B cell (primary cell): Measurements from ENCODE around the gene CEACAM16. TPM values are rescaled to one million over a fixed set of nuclear protein-coding genes. Genes with fewer than 3 reads are reported as not detected.
A peak's percentile ranks its signal among the peaks of the same experiment; 100 is the strongest.

Source experiments
- ATAC-seq: fragments of 200-7000 bp; cut with Tn5 transposase; one replicate; pipeline ENCODE4 v1.10.0; 2021; ENCODE audit warnings: low read depth, mild to moderate bottlenecking, moderate number of reproducible peaks, moderate library complexity
- CTCF ChIA-PET: fragments of 350-600 bp; sonication (Branson Sonifier 250); formaldehyde crosslinking; loops from one replicate; lab custom pipeline; 2021; ENCODE audit warnings: antibody characterized with exemption, inconsistent platforms; lab: Charles Lee
- POLR2A ChIA-PET: fragments of 350-600 bp; sonication (Branson Sonifier 250); formaldehyde crosslinking; loops from one replicate; lab custom pipeline; 2021; ENCODE audit warnings: antibody characterized with exemption; lab: Charles Lee
- DNase-seq: peaks from one replicate; pipeline ENCODE4 v3.0.0; 2013
- H2AFZ ChIP-seq: 2 replicates; pipeline ENCODE4 v1.6.1; 2012; ENCODE audit warnings: mild to moderate bottlenecking, low read depth, low read length; ENCODE audit not compliant: insufficient read depth, poor library complexity, severe bottlenecking
- H3K27ac ChIP-seq, 2 donors: 1 replicate in 1 of 2; 2 replicates in 1 of 2; pipeline ENCODE4 v1.5.1; 2012 to 2013; ENCODE audit warnings: low read length in 2 of 2, mild to moderate bottlenecking in 2 of 2, moderate library complexity in 1 of 2
- H3K27me3 ChIP-seq, 4 experiments: fragments of 200-600 bp in 1 of 4; sonication (generic) in 1 of 4; replicated peaks in 1 of 4; 1 replicate in 2 of 4; 2 replicates in 2 of 4; pipeline versions ENCODE4 v1.6.1 to v1.7.0; 2013 to 2016; ENCODE audit warnings: low read length in 3 of 4, mild to moderate bottlenecking in 2 of 4, mixed read lengths in 1 of 4, moderate library complexity in 1 of 4; ENCODE audit not compliant: insufficient read depth in 4 of 4, control insufficient read depth in 3 of 4; ENCODE audit errors: control extremely low read depth in 1 of 4
- H3K36me3 ChIP-seq, 2 experiments: replicated peaks in 1 of 2; 1 replicate in 1 of 2; 2 replicates in 1 of 2; pipeline versions ENCODE4 v1.6.1 to v1.7.1; 2013; ENCODE audit warnings: low read length in 1 of 2; ENCODE audit not compliant: insufficient read depth in 2 of 2, control insufficient read depth in 1 of 2; ENCODE audit errors: control extremely low read depth in 1 of 2, extremely low read depth in 1 of 2
- H3K4me1 ChIP-seq, 2 donors: fragments of 200-600 bp in 1 of 2; sonication (generic) in 1 of 2; 1 replicate in 1 of 2; 2 replicates in 1 of 2; pipeline versions ENCODE4 v1.5.1 to v1.6.1; 2013 to 2017; ENCODE audit warnings: low read length in 2 of 2; ENCODE audit not compliant: control insufficient read depth in 2 of 2, insufficient read depth in 2 of 2
- H3K4me2 ChIP-seq: replicated peaks from 2 replicates; pipeline ENCODE3; 2012; ENCODE audit warnings: mild to moderate bottlenecking, low read depth, low read length; ENCODE audit not compliant: poor library complexity, severe bottlenecking
- H3K4me3 ChIP-seq, 5 experiments: fragments of 200-600 bp in 1 of 5; sonication (generic) in 1 of 5; 1 replicate in 3 of 5; 2 replicates in 2 of 5; pipeline versions ENCODE4 v1.5.1 to v1.7.0; 2011 to 2016; ENCODE audit warnings: low read length in 4 of 5, mild to moderate bottlenecking in 4 of 5, low read depth in 2 of 5, control low read depth in 1 of 5, moderate library complexity in 1 of 5; ENCODE audit not compliant: insufficient read depth in 1 of 5; ENCODE audit errors: control extremely low read depth in 1 of 5, extremely low read depth in 1 of 5
- H3K79me2 ChIP-seq: fragments of 200-600 bp; sonication (generic); one replicate; pipeline ENCODE4 v1.6.0; 2016; ENCODE audit warnings: low read length; ENCODE audit not compliant: control insufficient read depth, insufficient read depth
- H3K9ac ChIP-seq: fragments of 200-600 bp; sonication (generic); 2 replicates; pipeline ENCODE4 v1.6.1; 2017; ENCODE audit warnings: mild to moderate bottlenecking, low read length, moderate library complexity
- H3K9me3 ChIP-seq, 3 donors: one replicate each; pipeline versions ENCODE4 v1.6.1 to v1.7.1; 2013; ENCODE audit warnings: low read length in 2 of 3; ENCODE audit not compliant: control insufficient read depth in 2 of 3, insufficient read depth in 1 of 3; ENCODE audit errors: control extremely low read depth in 1 of 3
- H4K20me1 ChIP-seq: 2 replicates; pipeline ENCODE4 v1.6.0; 2012; ENCODE audit warnings: mild to moderate bottlenecking, low read length; ENCODE audit not compliant: insufficient read depth, control insufficient read depth, poor library complexity, severe bottlenecking
- H3K27ac Mint-ChIP-seq: one replicate; pipeline ENCODE4 v1.8.0; 2021; ENCODE audit warnings: mixed read lengths
- H3K27me3 Mint-ChIP-seq: one replicate; pipeline ENCODE4 v1.8.0; 2021; ENCODE audit warnings: mixed read lengths
- H3K4me1 Mint-ChIP-seq: one replicate; pipeline ENCODE4 v1.8.0; 2021; ENCODE audit warnings: mixed read lengths
- H3K4me3 Mint-ChIP-seq: one replicate; pipeline ENCODE4 v1.8.0; 2021; ENCODE audit warnings: mixed read lengths
- H3K9me3 Mint-ChIP-seq: one replicate; pipeline ENCODE4 v1.8.0; 2022; ENCODE audit warnings: mixed read lengths; ENCODE audit not compliant: insufficient read depth
- EZH2 ChIP-seq: IDR thresholded peaks from 2 replicates; pipeline ENCODE4 v1.6.1; 2012; ENCODE audit warnings: borderline replicate concordance, low read depth, mild to moderate bottlenecking, moderate library complexity, low read length; ENCODE audit not compliant: insufficient read depth, poor library complexity, severe bottlenecking
- WGBS: methylation state at CpG from one replicate; pipeline ENCODE4 v1.1.5; 2013; ENCODE audit warnings: missing lambda C conversion rate; ENCODE audit not compliant: insufficient coverage; 5-methylcytosine and 5-hydroxymethylcytosine counted together
- intact Hi-C: fragments of 100-400 bp; cut with micrococcal nuclease; formaldehyde crosslinking; loops from one replicate; pipeline ENCODE4 v1.10.0; 2022
- polyA plus RNA-seq: library from polyadenylated mRNA; depleted of rRNA; stranded (reverse); fragments of >200 nt; gene quantifications from 2 replicates; pipeline ENCODE4 v1.2.3, GENCODE V29; 2012
- total RNA-seq, 2 donors: library from RNA; stranded (reverse); fragments of 120-200 nt in 1 of 2; gene quantifications; 1 replicate in 1 of 2; 2 replicates in 1 of 2; pipeline versions ENCODE4 v1.2.3 to v1.2.4, GENCODE V29; 2013 to 2022
- TF ChIP-seq, protein P1 (sequence below): fragments of 200-600 bp; IDR thresholded peaks from one replicate; pipeline ENCODE4 v1.8.0; 2022; ENCODE audit warnings: antibody characterized with exemption, mild to moderate bottlenecking

CEACAM16 gene
- total and polyA plus RNA-seq, 2 donors (not counting 1 experiment from before 2014, with no cell fraction given): not detected

- Histone ChIP-seq H3K36me3 (no peaks in the 10 kb centered on the region), H3K27me3 (no peaks in the 10 kb centered on the region), H3K9me3 (no peaks in the 10 kb centered on the region), H3K27ac (no peak overlapping the region), H3K4me1 (peaks cover 0 to 21% of the 10 kb centered on the region in 2 donors), H3K4me2 (no peak overlapping the region), H3K4me3 (no peak overlapping the region), H4K20me1 (no peaks in the 10 kb centered on the region), H3K79me2 (no peaks in the 10 kb centered on the region), H2AFZ (no peak overlapping the region), H3K9ac (no peak overlapping the region)
- Mint-ChIP-seq H3K4me1 (peaks cover 18% of the 10 kb centered on the region), H3K27me3 (no peaks in the 10 kb centered on the region), H3K9me3 (no peaks in the 10 kb centered on the region), H3K27ac (peak overlapping the region; percentile 63), H3K4me3 (no peak overlapping the region)
- CTCF ChIA-PET: interaction anchor here (1.2 to 8.4 kb wide), 2 partner anchors 16 to 30 kb away, joined by 3 to 54 read pairs; no protein-coding TSS in a partner anchor
- POLR2A ChIA-PET: interaction anchor here (0.5 to 1.2 kb wide), 2 partner anchors 10 to 259 kb away, joined by 3 to 8 read pairs; no protein-coding TSS in a partner anchor
- ATAC-seq (no peak), DNase-seq (no peak)
- intact Hi-C loops: no loop called here
- TF ChIP-seq, protein P1, sequence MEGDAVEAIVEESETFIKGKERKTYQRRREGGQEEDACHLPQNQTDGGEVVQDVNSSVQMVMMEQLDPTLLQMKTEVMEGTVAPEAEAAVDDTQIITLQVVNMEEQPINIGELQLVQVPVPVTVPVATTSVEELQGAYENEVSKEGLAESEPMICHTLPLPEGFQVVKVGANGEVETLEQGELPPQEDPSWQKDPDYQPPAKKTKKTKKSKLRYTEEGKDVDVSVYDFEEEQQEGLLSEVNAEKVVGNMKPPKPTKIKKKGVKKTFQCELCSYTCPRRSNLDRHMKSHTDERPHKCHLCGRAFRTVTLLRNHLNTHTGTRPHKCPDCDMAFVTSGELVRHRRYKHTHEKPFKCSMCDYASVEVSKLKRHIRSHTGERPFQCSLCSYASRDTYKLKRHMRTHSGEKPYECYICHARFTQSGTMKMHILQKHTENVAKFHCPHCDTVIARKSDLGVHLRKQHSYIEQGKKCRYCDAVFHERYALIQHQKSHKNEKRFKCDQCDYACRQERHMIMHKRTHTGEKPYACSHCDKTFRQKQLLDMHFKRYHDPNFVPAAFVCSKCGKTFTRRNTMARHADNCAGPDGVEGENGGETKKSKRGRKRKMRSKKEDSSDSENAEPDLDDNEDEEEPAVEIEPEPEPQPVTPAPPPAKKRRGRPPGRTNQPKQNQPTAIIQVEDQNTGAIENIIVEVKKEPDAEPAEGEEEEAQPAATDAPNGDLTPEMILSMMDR: peak; percentile 10
- TF ChIP-seq EZH2: no peak
- 46% methylated on average over 2 of the region's 3 CpGs for WGBS
Observed at GRCh38 chr19:44740351-44740824, 41.4 kb downstream of the CEACAM16 start.

GRCh38 chr19:44741258-44741731 is 42.3 kb downstream of the CEACAM16 start:
- intact Hi-C loops: no loop called here
- DNase-seq: no peak

More at GRCh38 chr19:44741258-44741731, 42.3 kb downstream of the CEACAM16 start:
- Histone ChIP-seq H3K27me3 (no peaks in the 10 kb centered on the region), H3K4me3 (no peak overlapping the region), H3K9ac (no peak overlapping the region), H3K36me3 (no peaks in the 10 kb centered on the region), H3K27ac (no peak overlapping the region), H4K20me1 (no peaks in the 10 kb centered on the region), H2AFZ (no peak overlapping the region), H3K79me2 (no peaks in the 10 kb centered on the region), H3K4me1 (peaks cover 0 to 21% of the 10 kb centered on the region in 2 donors), H3K4me2 (no peak overlapping the region), H3K9me3 (no peaks in the 10 kb centered on the region)
- no peaks in the 10 kb centered on the region for H3K27me3 Mint-ChIP-seq
- ChIA-PET POLR2A (interaction anchor here (0.5 to 1.2 kb wide), 2 partner anchors 11 to 258 kb away, joined by 3 to 8 read pairs; no protein-coding TSS in a partner anchor), CTCF (interaction anchor here (1.0 to 8.4 kb wide), 4 partner anchors 11 to 52 kb away, joined by 3 to 54 read pairs (median 17); no protein-coding TSS in a partner anchor)
- TF ChIP-seq, protein P1: no peak
- no peak for TF ChIP-seq EZH2
- WGBS: 90% methylated on average over 2 of the region's 6 CpGs
- peaks cover 18% of the 10 kb centered on the region for H3K4me1 Mint-ChIP-seq
- ATAC-seq: no peak
- no peak overlapping the region for H3K4me3 Mint-ChIP-seq
- no peaks in the 10 kb centered on the region for H3K9me3 Mint-ChIP-seq
- H3K27ac Mint-ChIP-seq: peak overlapping the region; percentile 37
